A549 (cell line): ENCODE results near the gene UNC5B. TPM values are rescaled to one million over a fixed set of nuclear protein-coding genes. Genes with fewer than 3 reads are reported as not detected.

Source experiments
- ATAC-seq, 2 experiments: fragments of 200-7000 bp in 1 of 2; fragments of >200 bp in 1 of 2; cut with Nextera tagmentation in 1 of 2; cut with Tn5 transposase in 1 of 2; 3 replicates each; pipeline versions ENCODE4 v1.8.0 to v1.9.1; 2018 to 2020; ENCODE audit warnings: mild to moderate bottlenecking in 1 of 2, moderate library complexity in 1 of 2
- CTCF ChIA-PET: fragments of 300-600 bp; sonication (Branson Sonifier 250); formaldehyde crosslinking; extraction: SDS; loops from one replicate; lab custom pipeline; 2021; ENCODE audit warnings: antibody characterized with exemption, inconsistent platforms; lab: Yijun Ruan, JAX
- POLR2A ChIA-PET: fragments of 350-600 bp; formaldehyde crosslinking; extraction: SDS; loops from one replicate; lab custom pipeline; 2021; ENCODE audit warnings: antibody characterized with exemption, inconsistent platforms; lab: Yijun Ruan, JAX
- DNase-seq, 2 experiments: peaks; one replicate each; pipeline versions ENCODE4 v3.0.0 to v3.0.0-alpha.2; 2011 to 2016; ENCODE audit warnings: low read depth in 1 of 2, low spot score in 1 of 2
- FAIRE-seq: peaks from 2 replicates; lab custom pipeline; 2011; peaks lifted over from hg19 to GRCh38; lab: Jason Lieb, UNC
- H3K27ac ChIP-seq, 2 experiments: fragments of >200 bp; sonication (Bioruptor Twin); formaldehyde crosslinking; 3 replicates each; pipeline ENCODE4 v1.5.1; 2016 to 2017
- H3K4me1 ChIP-seq: fragments of >200 bp; sonication (Bioruptor Twin); formaldehyde crosslinking; 3 replicates; pipeline ENCODE4 v1.6.1; 2016
- H3K4me2 ChIP-seq: fragments of >200 bp; sonication (Bioruptor Twin); formaldehyde crosslinking; 3 replicates; pipeline ENCODE4 v1.6.1; 2016
- H3K4me3 ChIP-seq: fragments of >200 bp; sonication (Bioruptor Twin); formaldehyde crosslinking; 3 replicates; pipeline ENCODE4 v1.5.1; 2016
- H3K9me3 ChIP-seq: fragments of >200 bp; sonication (Bioruptor Twin); formaldehyde crosslinking; 3 replicates; pipeline ENCODE4 v1.6.1; 2016
- BHLHE40 ChIP-seq: IDR thresholded peaks from 2 replicates; pipeline ENCODE4 v1.6.1; 2012; ENCODE audit warnings: low read depth, low read length, inconsistent platforms
- CBX2 ChIP-seq: fragments of 200-600 bp; sonication (generic); IDR thresholded peaks from 2 replicates; pipeline ENCODE4 v1.6.1; 2016; ENCODE audit warnings: low read depth, mild to moderate bottlenecking, borderline replicate concordance
- EP300 ChIP-seq, 2 experiments: fragments of >200 bp; sonication (Bioruptor Twin); formaldehyde crosslinking; IDR thresholded peaks; 2 replicates in 1 of 2; 3 replicates in 1 of 2; pipeline ENCODE4 v1.6.1; 2016 to 2017
- ESRRA ChIP-seq: fragments of 150-350 bp; IDR thresholded peaks from 2 replicates; pipeline ENCODE4 v1.6.1; 2014; ENCODE audit warnings: mild to moderate bottlenecking, low read length, borderline replicate concordance
- FOSB ChIP-seq: fragments of 250-450 bp; sonication (Bioruptor Pico); IDR thresholded peaks from 2 replicates; pipeline ENCODE4 v1.5.0; 2020; ENCODE audit warnings: mild to moderate bottlenecking, moderate library complexity
- FOXS1 ChIP-seq: fragments of 250-450 bp; sonication (Bioruptor Pico); IDR thresholded peaks from 2 replicates; pipeline ENCODE4 v1.5.0; 2020; ENCODE audit warnings: mild to moderate bottlenecking, moderate library complexity
- JUNB ChIP-seq: fragments of >200 bp; sonication (Bioruptor Twin); formaldehyde crosslinking; IDR thresholded peaks from 2 replicates; pipeline ENCODE4 v1.6.1; 2016
- KDM5A ChIP-seq: fragments of 200-600 bp; sonication (generic); IDR thresholded peaks from 2 replicates; pipeline ENCODE4 v1.6.1; 2016; ENCODE audit warnings: antibody characterized with exemption, mild to moderate bottlenecking
- MAZ ChIP-seq: fragments of 150-350 bp; IDR thresholded peaks from 2 replicates; pipeline ENCODE4 v1.6.1; 2014; ENCODE audit warnings: antibody characterized with exemption, low read depth, low read length, borderline replicate concordance
- NFE2L2 ChIP-seq: fragments of 150-350 bp; conservative IDR thresholded peaks from 2 replicates; pipeline ENCODE4 v1.6.1; 2014; ENCODE audit warnings: low read length
- NR3C1 ChIP-seq: fragments of >200 bp; sonication (Bioruptor Twin); formaldehyde crosslinking; IDR thresholded peaks from 3 replicates; pipeline ENCODE4 v1.6.1; 2017
- POLR2A ChIP-seq: IDR thresholded peaks from 2 replicates; pipeline ENCODE4 v1.6.1; 2012; ENCODE audit warnings: mild to moderate bottlenecking, low read length
- RCOR1 ChIP-seq: fragments of 150-350 bp; IDR thresholded peaks from 2 replicates; pipeline ENCODE4 v1.6.1; 2014; ENCODE audit warnings: antibody characterized with exemption, low read length, low read depth
- RFX5 ChIP-seq: fragments of 450-650 bp; IDR thresholded peaks from 2 replicates; pipeline ENCODE4 v1.7.1; 2014; ENCODE audit warnings: antibody characterized with exemption, mild to moderate bottlenecking, moderate library complexity
- ZC3H11A ChIP-seq: fragments of 450-650 bp; IDR thresholded peaks from 2 replicates; pipeline ENCODE4 v1.6.1; 2014; ENCODE audit warnings: antibody characterized with exemption, mild to moderate bottlenecking
- ZSCAN20 ChIP-seq: fragments of 250-450 bp; sonication (Bioruptor Pico); IDR thresholded peaks from 2 replicates; pipeline ENCODE4 v1.8.0; 2022; ENCODE audit warnings: mild to moderate bottlenecking, moderate library complexity
- WGBS: methylation state at CpG from one replicate; pipeline ENCODE4 v1.1.6; 2017; ENCODE audit errors: missing lambda C conversion rate; 5-methylcytosine and 5-hydroxymethylcytosine counted together
- polyA plus RNA-seq, 4 experiments: library from polyadenylated mRNA; depleted of rRNA in 3 of 4; stranded (reverse); fragments of >200 nt; fragmentation: RNase III in 1 of 4; extraction: RNeasy Plus Mini Kit Qiagen cat#74134 plus additional on column Dnase treatment in 1 of 4; gene quantifications; 2 replicates in 3 of 4; 3 replicates in 1 of 4; pipeline ENCODE4 v1.2.3, GENCODE V29; 2011 to 2017
- TF ChIP-seq, protein P1 (sequence below): IDR thresholded peaks from 2 replicates; pipeline ENCODE4 v1.6.1; 2012
- TF ChIP-seq, protein P2 (sequence below): fragments of >200 bp; sonication (Bioruptor Twin); formaldehyde crosslinking; IDR thresholded peaks from 3 replicates; pipeline ENCODE4 v1.6.1; 2016
- TF ChIP-seq, protein P3 (sequence below): fragments of 250-450 bp; sonication (Bioruptor Pico); IDR thresholded peaks from 2 replicates; pipeline ENCODE4 v1.5.0; 2020; ENCODE audit warnings: low read depth, mild to moderate bottlenecking, moderate library complexity
- TF ChIP-seq, protein P4 (sequence below): fragments of 200-600 bp; sonication (generic); IDR thresholded peaks from 2 replicates; pipeline ENCODE4 v1.6.1; 2016; ENCODE audit warnings: antibody characterized with exemption, mild to moderate bottlenecking, moderate library complexity
- TF ChIP-seq, protein P5 (sequence below): fragments of 250-450 bp; sonication (Bioruptor Pico); IDR thresholded peaks from 2 replicates; pipeline ENCODE4 v1.5.0; 2021; ENCODE audit warnings: mild to moderate bottlenecking, moderate library complexity, borderline replicate concordance

UNC5B gene
- polyA plus RNA-seq, 2 of the 4 experiments (the other 2 are of a cell fraction): 0.14 to 1.0 TPM

DNA sequence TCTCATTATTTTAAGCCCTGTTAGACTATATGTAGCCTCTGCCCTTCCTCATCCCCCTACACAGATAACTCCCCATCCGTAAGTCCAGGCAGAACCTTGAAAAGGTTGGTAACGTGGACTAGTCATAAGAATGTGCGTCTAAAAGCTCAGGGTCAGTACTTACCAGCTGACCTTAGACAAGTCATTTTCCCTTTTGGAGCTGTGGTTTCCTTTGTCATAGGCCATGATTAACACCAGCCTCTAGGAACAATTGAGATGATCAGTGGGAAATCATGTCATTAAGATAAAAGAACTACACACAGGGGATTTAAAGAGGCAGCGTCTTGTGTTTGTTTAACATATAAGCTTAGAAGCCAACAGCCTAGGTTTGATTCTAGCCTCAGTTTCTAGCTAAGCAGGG, 6.9 kb upstream of the UNC5B start (continued):
- TF ChIP-seq FOXS1 (CRISPR knock-in tag): no peak
- TF ChIP-seq RFX5: no peak
- TF ChIP-seq CBX2: no peak
- TF ChIP-seq FOSB (CRISPR knock-in tag): no peak
- no peak for TF ChIP-seq EP300 (IDR thresholded peaks at IDR 0.05)
- TF ChIP-seq, all 56 proteins: peak for 0

DNA sequence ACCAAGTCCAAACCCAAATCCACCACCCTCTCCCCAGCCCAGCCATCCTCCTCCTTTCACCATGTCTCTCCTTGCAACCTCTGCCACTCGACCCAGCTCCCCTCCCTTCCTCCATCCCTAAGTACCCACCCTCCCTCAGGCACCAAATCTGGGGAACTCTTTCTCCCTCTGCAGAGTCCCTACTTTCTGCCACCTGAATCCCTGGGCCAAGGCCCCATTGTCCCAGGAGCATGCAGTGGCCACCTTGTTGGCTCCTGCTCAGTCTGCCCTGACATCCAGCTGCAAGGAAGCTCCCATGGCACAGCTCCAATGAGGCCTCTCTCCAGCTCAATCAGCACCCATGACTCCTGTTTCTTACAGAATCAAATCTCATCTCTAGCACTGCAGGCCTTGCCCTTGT, 5.5 kb upstream of the UNC5B start:
- FAIRE-seq: no peak
- Histone ChIP-seq H3K27ac (no peak overlapping the region), H3K4me3 (no peak overlapping the region), H3K4me2 (no peak overlapping the region), H3K9me3 (no peaks in the 10 kb centered on the region), H3K4me1 (0 out of 3 replicates have a peak, but pooled peaks cover under 1% of the 10 kb centered on the region)
- ATAC-seq: no peak
- no peak for DNase-seq
- 5% methylated on average over 1 of the region's 1 CpG for WGBS
- ChIA-PET POLR2A (no interaction called here), CTCF (interaction anchor here (0.7 to 5.4 kb wide), 13 partner anchors 12 to 657 kb away, joined by 3 to 53 read pairs (median 3); no protein-coding TSS in a partner anchor)
- TF ChIP-seq MAZ (no peak), NFE2L2 (no peak), RCOR1 (no peak), FOXS1 (CRISPR knock-in tag) (no peak), ZSCAN20 (CRISPR knock-in tag) (no peak), JUNB (no peak), KDM5A (no peak), ESRRA (no peak), CBX2 (no peak), ZC3H11A (no peak), NR3C1 (no peak), POLR2A (no peak), BHLHE40 (no peak)
- TF ChIP-seq, protein P1, sequence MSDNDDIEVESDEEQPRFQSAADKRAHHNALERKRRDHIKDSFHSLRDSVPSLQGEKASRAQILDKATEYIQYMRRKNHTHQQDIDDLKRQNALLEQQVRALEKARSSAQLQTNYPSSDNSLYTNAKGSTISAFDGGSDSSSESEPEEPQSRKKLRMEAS: no peak
- TF ChIP-seq, protein P2, sequence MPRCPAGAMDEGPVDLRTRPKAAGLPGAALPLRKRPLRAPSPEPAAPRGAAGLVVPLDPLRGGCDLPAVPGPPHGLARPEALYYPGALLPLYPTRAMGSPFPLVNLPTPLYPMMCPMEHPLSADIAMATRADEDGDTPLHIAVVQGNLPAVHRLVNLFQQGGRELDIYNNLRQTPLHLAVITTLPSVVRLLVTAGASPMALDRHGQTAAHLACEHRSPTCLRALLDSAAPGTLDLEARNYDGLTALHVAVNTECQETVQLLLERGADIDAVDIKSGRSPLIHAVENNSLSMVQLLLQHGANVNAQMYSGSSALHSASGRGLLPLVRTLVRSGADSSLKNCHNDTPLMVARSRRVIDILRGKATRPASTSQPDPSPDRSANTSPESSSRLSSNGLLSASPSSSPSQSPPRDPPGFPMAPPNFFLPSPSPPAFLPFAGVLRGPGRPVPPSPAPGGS: no peak
- TF ChIP-seq, protein P3, sequence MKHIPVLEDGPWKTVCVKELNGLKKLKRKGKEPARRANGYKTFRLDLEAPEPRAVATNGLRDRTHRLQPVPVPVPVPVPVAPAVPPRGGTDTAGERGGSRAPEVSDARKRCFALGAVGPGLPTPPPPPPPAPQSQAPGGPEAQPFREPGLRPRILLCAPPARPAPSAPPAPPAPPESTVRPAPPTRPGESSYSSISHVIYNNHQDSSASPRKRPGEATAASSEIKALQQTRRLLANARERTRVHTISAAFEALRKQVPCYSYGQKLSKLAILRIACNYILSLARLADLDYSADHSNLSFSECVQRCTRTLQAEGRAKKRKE (CRISPR knock-in tag): no peak
- TF ChIP-seq, protein P4, sequence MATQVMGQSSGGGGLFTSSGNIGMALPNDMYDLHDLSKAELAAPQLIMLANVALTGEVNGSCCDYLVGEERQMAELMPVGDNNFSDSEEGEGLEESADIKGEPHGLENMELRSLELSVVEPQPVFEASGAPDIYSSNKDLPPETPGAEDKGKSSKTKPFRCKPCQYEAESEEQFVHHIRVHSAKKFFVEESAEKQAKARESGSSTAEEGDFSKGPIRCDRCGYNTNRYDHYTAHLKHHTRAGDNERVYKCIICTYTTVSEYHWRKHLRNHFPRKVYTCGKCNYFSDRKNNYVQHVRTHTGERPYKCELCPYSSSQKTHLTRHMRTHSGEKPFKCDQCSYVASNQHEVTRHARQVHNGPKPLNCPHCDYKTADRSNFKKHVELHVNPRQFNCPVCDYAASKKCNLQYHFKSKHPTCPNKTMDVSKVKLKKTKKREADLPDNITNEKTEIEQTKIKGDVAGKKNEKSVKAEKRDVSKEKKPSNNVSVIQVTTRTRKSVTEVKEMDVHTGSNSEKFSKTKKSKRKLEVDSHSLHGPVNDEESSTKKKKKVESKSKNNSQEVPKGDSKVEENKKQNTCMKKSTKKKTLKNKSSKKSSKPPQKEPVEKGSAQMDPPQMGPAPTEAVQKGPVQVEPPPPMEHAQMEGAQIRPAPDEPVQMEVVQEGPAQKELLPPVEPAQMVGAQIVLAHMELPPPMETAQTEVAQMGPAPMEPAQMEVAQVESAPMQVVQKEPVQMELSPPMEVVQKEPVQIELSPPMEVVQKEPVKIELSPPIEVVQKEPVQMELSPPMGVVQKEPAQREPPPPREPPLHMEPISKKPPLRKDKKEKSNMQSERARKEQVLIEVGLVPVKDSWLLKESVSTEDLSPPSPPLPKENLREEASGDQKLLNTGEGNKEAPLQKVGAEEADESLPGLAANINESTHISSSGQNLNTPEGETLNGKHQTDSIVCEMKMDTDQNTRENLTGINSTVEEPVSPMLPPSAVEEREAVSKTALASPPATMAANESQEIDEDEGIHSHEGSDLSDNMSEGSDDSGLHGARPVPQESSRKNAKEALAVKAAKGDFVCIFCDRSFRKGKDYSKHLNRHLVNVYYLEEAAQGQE: no peak
- TF ChIP-seq, protein P5, sequence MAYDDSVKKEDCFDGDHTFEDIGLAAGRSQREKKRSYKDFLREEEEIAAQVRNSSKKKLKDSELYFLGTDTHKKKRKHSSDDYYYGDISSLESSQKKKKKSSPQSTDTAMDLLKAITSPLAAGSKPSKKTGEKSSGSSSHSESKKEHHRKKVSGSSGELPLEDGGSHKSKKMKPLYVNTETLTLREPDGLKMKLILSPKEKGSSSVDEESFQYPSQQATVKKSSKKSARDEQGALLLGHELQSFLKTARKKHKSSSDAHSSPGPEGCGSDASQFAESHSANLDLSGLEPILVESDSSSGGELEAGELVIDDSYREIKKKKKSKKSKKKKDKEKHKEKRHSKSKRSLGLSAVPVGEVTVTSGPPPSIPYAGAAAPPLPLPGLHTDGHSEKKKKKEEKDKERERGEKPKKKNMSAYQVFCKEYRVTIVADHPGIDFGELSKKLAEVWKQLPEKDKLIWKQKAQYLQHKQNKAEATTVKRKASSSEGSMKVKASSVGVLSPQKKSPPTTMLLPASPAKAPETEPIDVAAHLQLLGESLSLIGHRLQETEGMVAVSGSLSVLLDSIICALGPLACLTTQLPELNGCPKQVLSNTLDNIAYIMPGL (CRISPR knock-in tag): no peak
